CD4-positive, alpha-beta T cell (primary cell): Measurements from ENCODE around the gene RPL15. TPM values are rescaled to one million over a fixed set of nuclear protein-coding genes. Genes with fewer than 3 reads are reported as not detected.
"Not testable (repeated sequence)": the region's sequence is repeated elsewhere in the genome, so short reads cannot be mapped to it uniquely, and the experiment has no call there.

Source experiments
- ATAC-seq: fragments of 200-7000 bp; cut with Tn5 transposase; one replicate; pipeline ENCODE4 v1.10.0; 2022; ENCODE audit warnings: mild to moderate bottlenecking; ENCODE audit not compliant: poor library complexity
- CTCF ChIA-PET: fragments of 350-600 bp; sonication (Branson Sonifier 250); formaldehyde crosslinking; loops from one replicate; lab custom pipeline; 2021; ENCODE audit warnings: antibody characterized with exemption, inconsistent platforms; lab: Charles Lee
- POLR2A ChIA-PET: fragments of 350-600 bp; sonication (Branson Sonifier 250); formaldehyde crosslinking; loops from one replicate; lab custom pipeline; 2021; ENCODE audit warnings: antibody characterized with exemption, inconsistent platforms; lab: Charles Lee
- DNase-seq, 14 experiments: peaks; one replicate each; pipeline ENCODE4 v3.0.0-alpha.2; 2013 to 2020; ENCODE audit warnings: mixed read lengths in 2 of 14
- H3K27ac ChIP-seq, 2 donors: one replicate each; pipeline versions ENCODE4 v1.5.1 to v1.7.0; 2013; ENCODE audit warnings: low read length in 2 of 2, low read depth in 1 of 2, mild to moderate bottlenecking in 1 of 2
- H3K27me3 ChIP-seq, 2 experiments: 1 replicate in 1 of 2; 2 replicates in 1 of 2; pipeline versions ENCODE4 v1.6.1 to v1.7.0; 2013; ENCODE audit warnings: low read length in 2 of 2, control low read depth in 1 of 2, mild to moderate bottlenecking in 1 of 2, moderate library complexity in 1 of 2; ENCODE audit not compliant: insufficient read depth in 2 of 2, control insufficient read depth in 1 of 2
- H3K36me3 ChIP-seq: one replicate; pipeline ENCODE4 v1.6.1; 2013; ENCODE audit warnings: low read length, control low read depth; ENCODE audit not compliant: insufficient read depth
- H3K4me1 ChIP-seq: one replicate; pipeline ENCODE4 v1.6.1; 2013; ENCODE audit warnings: low read length, control low read depth; ENCODE audit not compliant: insufficient read depth
- H3K4me3 ChIP-seq: one replicate; pipeline ENCODE4 v1.5.1; 2013; ENCODE audit warnings: mild to moderate bottlenecking, low read length, moderate library complexity
- H3K9me3 ChIP-seq, 2 experiments: 1 replicate in 1 of 2; 2 replicates in 1 of 2; pipeline versions ENCODE4 v1.6.1 to v1.7.0; 2013; ENCODE audit warnings: low read length in 2 of 2, mild to moderate bottlenecking in 2 of 2, control low read depth in 1 of 2, moderate library complexity in 1 of 2; ENCODE audit not compliant: control insufficient read depth in 1 of 2, insufficient read depth in 1 of 2
- H3K27ac Mint-ChIP-seq: one replicate; pipeline ENCODE4 v1.8.0; 2020; ENCODE audit warnings: mixed read lengths
- H3K27me3 Mint-ChIP-seq: one replicate; pipeline ENCODE4 v1.8.0; 2021; ENCODE audit warnings: mixed read lengths
- H3K36me3 Mint-ChIP-seq: one replicate; pipeline ENCODE4 v1.8.0; 2021; ENCODE audit warnings: low read depth, mixed read lengths
- H3K4me1 Mint-ChIP-seq: one replicate; pipeline ENCODE4 v1.8.0; 2021; ENCODE audit warnings: low read depth, mixed read lengths
- H3K4me3 Mint-ChIP-seq: one replicate; pipeline ENCODE4 v1.8.0; 2020; ENCODE audit warnings: mild to moderate bottlenecking, mixed read lengths
- H3K9me3 Mint-ChIP-seq: one replicate; pipeline ENCODE4 v1.8.0; 2020; ENCODE audit warnings: mixed read lengths
- intact Hi-C, 2 experiments: fragments of 100-400 bp; cut with DNase I in 1 of 2; cut with micrococcal nuclease in 1 of 2; formaldehyde crosslinking; loops; one replicate each; pipeline versions ENCODE4 v1.15.1 to v1.9.0; 2023 to 2025; cut with DNase I, micrococcal nuclease
- total RNA-seq, 174 experiments: library from RNA in 2 of 174; stranded (reverse) in 2 of 174; gene quantifications; one replicate each; pipeline ENCODE4 v1.2.3 and lab custom pipeline; 2021 to 2026
- TF ChIP-seq, protein P1 (sequence below): fragments of 200-600 bp; IDR thresholded peaks from one replicate; pipeline ENCODE4 v1.8.0; 2022; ENCODE audit warnings: antibody characterized with exemption, mild to moderate bottlenecking

The RPL15 gene
- total RNA-seq, 2 experiments from 2014 or later = 2,331 to 2,343 TPM

DNA sequence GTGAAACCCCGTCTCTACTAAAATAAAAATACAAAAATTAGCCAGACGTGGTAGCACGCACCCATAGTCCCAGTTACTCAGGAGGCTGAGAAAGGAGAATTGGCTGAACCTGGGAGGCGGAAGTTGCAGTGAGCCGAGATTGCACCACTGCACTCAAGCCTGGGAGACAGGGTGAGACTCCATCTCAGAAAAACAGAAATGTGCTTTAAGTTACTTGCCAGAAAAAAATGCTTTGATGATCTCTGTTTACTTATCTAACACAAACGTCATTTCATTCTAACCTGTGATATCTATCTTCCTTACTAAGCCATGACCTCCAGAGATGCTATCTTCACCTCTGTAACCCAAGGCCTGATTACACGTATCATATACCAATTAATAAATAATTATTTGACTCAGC, 7.6 kb upstream of the RPL15 start:
- no peak for ATAC-seq
- Mint-ChIP-seq H3K27ac (no peak overlapping the region), H3K9me3 (no peaks in the 10 kb centered on the region), H3K36me3 (peaks cover 54% of the 10 kb centered on the region), H3K27me3 (no peaks in the 10 kb centered on the region), H3K4me3 (no peak overlapping the region), H3K4me1 (peaks cover 7% of the 10 kb centered on the region)
- Histone ChIP-seq H3K4me3 (no peak overlapping the region), H3K4me1 (no peaks in the 10 kb centered on the region), H3K27ac (no peak overlapping the region), H3K36me3 (peaks cover 8% of the 10 kb centered on the region), H3K9me3 (no peaks in the 10 kb centered on the region), H3K27me3 (no peaks in the 10 kb centered on the region)
- ChIA-PET POLR2A (interaction anchor here (1.5 kb wide), 1 partner anchor 8 kb away, joined by 3 read pairs; the partner anchor contains the start of genes NKIRAS1 and RPL15), CTCF (interaction anchor here (0.7 kb wide), 1 partner anchor 25 kb away, joined by 4 read pairs; no protein-coding TSS in a partner anchor)
- intact Hi-C loops = no loop called here
- DNase-seq = no peak
- TF ChIP-seq, protein P1, sequence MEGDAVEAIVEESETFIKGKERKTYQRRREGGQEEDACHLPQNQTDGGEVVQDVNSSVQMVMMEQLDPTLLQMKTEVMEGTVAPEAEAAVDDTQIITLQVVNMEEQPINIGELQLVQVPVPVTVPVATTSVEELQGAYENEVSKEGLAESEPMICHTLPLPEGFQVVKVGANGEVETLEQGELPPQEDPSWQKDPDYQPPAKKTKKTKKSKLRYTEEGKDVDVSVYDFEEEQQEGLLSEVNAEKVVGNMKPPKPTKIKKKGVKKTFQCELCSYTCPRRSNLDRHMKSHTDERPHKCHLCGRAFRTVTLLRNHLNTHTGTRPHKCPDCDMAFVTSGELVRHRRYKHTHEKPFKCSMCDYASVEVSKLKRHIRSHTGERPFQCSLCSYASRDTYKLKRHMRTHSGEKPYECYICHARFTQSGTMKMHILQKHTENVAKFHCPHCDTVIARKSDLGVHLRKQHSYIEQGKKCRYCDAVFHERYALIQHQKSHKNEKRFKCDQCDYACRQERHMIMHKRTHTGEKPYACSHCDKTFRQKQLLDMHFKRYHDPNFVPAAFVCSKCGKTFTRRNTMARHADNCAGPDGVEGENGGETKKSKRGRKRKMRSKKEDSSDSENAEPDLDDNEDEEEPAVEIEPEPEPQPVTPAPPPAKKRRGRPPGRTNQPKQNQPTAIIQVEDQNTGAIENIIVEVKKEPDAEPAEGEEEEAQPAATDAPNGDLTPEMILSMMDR = no peak

DNA sequence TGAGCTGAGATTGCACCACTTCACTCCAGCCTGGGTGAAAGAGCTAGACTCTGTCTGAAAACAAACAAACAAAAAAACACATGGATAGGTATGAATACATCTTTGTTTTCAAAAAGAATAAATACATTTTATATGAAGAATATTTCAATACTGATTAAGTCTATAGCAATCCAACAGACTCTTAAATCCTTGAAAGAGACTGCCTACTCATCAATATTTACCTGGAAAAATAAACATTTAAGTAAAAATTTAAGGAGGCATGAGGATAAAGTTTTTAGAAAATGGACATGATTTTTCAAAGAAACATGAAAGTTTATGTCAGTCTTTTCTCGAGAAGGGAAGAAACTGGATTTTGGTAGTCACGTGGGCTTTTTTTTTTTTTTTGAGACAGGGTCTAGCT, 5.5 kb upstream of the RPL15 start:
- Histone ChIP-seq H3K27me3 (no peaks in the 10 kb centered on the region), H3K4me1 (peaks cover 10% of the 10 kb centered on the region), H3K4me3 (no peak overlapping the region), H3K27ac (no peak overlapping the region), H3K36me3 (peaks cover 8% of the 10 kb centered on the region), H3K9me3 (no peaks in the 10 kb centered on the region)
- H3K4me3 Mint-ChIP-seq = no peak overlapping the region
- no peak for ATAC-seq
- no peak for DNase-seq
- CTCF ChIA-PET = no interaction called here
- intact Hi-C loops = loop anchor here in 1 of 2 experiments (10.0 kb wide), 1 partner anchor 1873 kb away; the partner anchor contains the start of gene NGLY1
- TF ChIP-seq, protein P1 = no peak
- H3K4me1 Mint-ChIP-seq = peaks cover 22% of the 10 kb centered on the region
- POLR2A ChIA-PET = no interaction called here
- H3K27me3 Mint-ChIP-seq = no peaks in the 10 kb centered on the region
- H3K36me3 Mint-ChIP-seq = peaks cover 36% of the 10 kb centered on the region
- H3K27ac Mint-ChIP-seq = no peak overlapping the region
- H3K9me3 Mint-ChIP-seq = no peaks in the 10 kb centered on the region

DNA sequence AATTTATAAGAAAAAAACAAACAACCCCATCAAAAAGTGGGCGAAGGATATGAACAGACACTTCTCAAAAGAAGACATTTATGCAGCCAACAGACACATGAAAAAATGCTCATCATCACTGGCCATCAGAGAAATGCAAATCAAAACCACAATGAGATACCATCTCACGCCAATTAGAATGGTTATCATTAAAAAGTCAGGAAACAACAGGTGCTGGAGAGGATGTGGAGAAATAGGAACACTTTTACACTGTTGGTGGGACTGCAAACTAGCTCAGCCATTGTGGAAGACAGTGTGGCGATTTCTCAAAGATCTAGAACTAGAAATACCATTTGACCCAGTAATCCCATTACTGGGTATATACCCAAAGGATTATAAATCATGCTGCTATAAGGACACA, 4.6 kb upstream of the RPL15 start:
- POLR2A ChIA-PET, ATAC-seq, H3K9me3 Mint-ChIP-seq, H3K27me3 ChIP-seq, H3K27ac Mint-ChIP-seq, H3K9me3 ChIP-seq, DNase-seq, H3K36me3 ChIP-seq, H3K4me3 ChIP-seq, H3K27ac ChIP-seq, H3K4me3 Mint-ChIP-seq, CTCF ChIA-PET, H3K27me3 Mint-ChIP-seq: not testable (repeated sequence)
- Mint-ChIP-seq H3K4me1 (peaks cover 29% of the 10 kb centered on the region), H3K36me3 (peaks cover 37% of the 10 kb centered on the region)
- peaks cover 13% of the 10 kb centered on the region for H3K4me1 ChIP-seq
- intact Hi-C loops = loop anchor here in 1 of 2 experiments (10.0 kb wide), 1 partner anchor 1872 kb away; the partner anchor contains the start of gene NGLY1

DNA sequence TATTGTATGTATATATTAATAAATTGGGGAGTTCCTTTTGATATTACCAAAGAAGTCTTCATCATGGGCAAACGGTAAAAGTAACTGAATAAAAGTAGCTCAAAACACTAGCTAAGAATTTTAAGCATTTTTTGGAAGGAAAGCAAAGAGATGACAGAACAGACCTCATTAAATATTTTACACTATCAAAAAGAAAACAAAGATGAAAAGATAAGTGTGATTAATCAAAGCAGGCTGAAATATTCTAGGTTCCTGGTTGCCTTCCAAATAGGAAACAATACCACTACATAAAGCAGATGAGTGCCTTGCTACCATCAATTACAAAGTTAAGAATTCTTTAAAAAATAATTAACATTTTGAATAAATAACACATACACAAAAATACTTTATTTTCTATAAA, 3.8 kb upstream of the RPL15 start:
- peaks cover 18% of the 10 kb centered on the region for H3K4me1 ChIP-seq
- no peaks in the 10 kb centered on the region for H3K27me3 ChIP-seq
- ChIA-PET POLR2A (no interaction called here), CTCF (interaction anchor here (0.7 kb wide), 1 partner anchor 14 kb away, joined by 3 read pairs; no protein-coding TSS in a partner anchor)
- no peak overlapping the region for H3K4me3 ChIP-seq
- ATAC-seq (no peak), DNase-seq (no peak)
- Mint-ChIP-seq H3K4me3 (no peak overlapping the region), H3K27me3 (no peaks in the 10 kb centered on the region), H3K4me1 (peaks cover 37% of the 10 kb centered on the region), H3K27ac (no peak overlapping the region), H3K9me3 (no peaks in the 10 kb centered on the region), H3K36me3 (peaks cover 38% of the 10 kb centered on the region)
- H3K36me3 ChIP-seq = peaks cover 12% of the 10 kb centered on the region
- H3K27ac ChIP-seq = no peak overlapping the region
- H3K9me3 ChIP-seq = no peaks in the 10 kb centered on the region
- TF ChIP-seq, protein P1 = no peak
- intact Hi-C loops = loop anchor here in 1 of 2 experiments (10.0 kb wide), 1 partner anchor 1872 kb away; the partner anchor contains the start of gene NGLY1
